ENCODE measurements around the gene MYH6.
"Not testable (repeated sequence)": the region's sequence is repeated elsewhere in the genome, so short reads cannot be mapped to it uniquely, and the experiment has no call there.

MYH6 gene

GRCh38 chr14:23436327-23437132 is 28.5 kb upstream of the MYH6 start:
- no peak for DNase-seq (ENCODE audit: low read depth, low spot score)
- no peak overlapping the region for H3K27ac ChIP-seq

GRCh38 chr14:23435543-23436326 is 27.7 kb upstream of the MYH6 start, which contains the start of gene MYH7:
Gene MYH7 (minus strand): TSS chr14:23435660. CDS start chr14:23433732, 1,928 bp downstream.
- DNase-seq (ENCODE audit: low read depth, low spot score): no peak
- H3K27ac ChIP-seq: no peak within 1 kb of the TSS

- no peak for DNase-seq (ENCODE audit: low read depth, low spot score)
- no peak overlapping the region for H3K27ac ChIP-seq
Measured at GRCh38 chr14:23434488-23435222, 26.6 kb upstream of the MYH6 start.

- H3K27ac ChIP-seq: no peak overlapping the region
Measured at GRCh38 chr14:23433457-23433856, 25.4 kb upstream of the MYH6 start.

GRCh38 chr14:23432946-23433345 is 24.9 kb upstream of the MYH6 start:
- DNase-seq (ENCODE audit: low read depth, low spot score): no peak
- H3K27ac ChIP-seq: no peak overlapping the region

More at GRCh38 chr14:23433457-23433856, 25.4 kb upstream of the MYH6 start:
- no peak for DNase-seq (ENCODE audit: low read depth, low spot score)

GRCh38 chr14:23432102-23432925 is 24.2 kb upstream of the MYH6 start:
- no peak for DNase-seq (ENCODE audit: low read depth, low spot score)

GRCh38 chr14:23431486-23431885 is 23.4 kb upstream of the MYH6 start:
- H3K27ac ChIP-seq: no peak overlapping the region

More at GRCh38 chr14:23432102-23432925, 24.2 kb upstream of the MYH6 start:
- H3K27ac ChIP-seq: no peak overlapping the region

GRCh38 chr14:23430723-23431085 is 22.6 kb upstream of the MYH6 start:
- no peak overlapping the region for H3K27ac ChIP-seq
- no peak for DNase-seq (ENCODE audit: low read depth, low spot score)

More at GRCh38 chr14:23431486-23431885, 23.4 kb upstream of the MYH6 start:
- no peak for DNase-seq (ENCODE audit: low read depth, low spot score)

- no peak overlapping the region for H3K27ac ChIP-seq
- DNase-seq (ENCODE audit: low read depth, low spot score): no peak
Measured at GRCh38 chr14:23430016-23430722, 22.1 kb upstream of the MYH6 start.

GRCh38 chr14:23428686-23429495 is 20.8 kb upstream of the MYH6 start:
- H3K27ac ChIP-seq: no peak overlapping the region
- no peak for DNase-seq (ENCODE audit: low read depth, low spot score)

GRCh38 chr14:23425798-23426197 is 17.7 kb upstream of the MYH6 start:
- not testable (repeated sequence) for DNase-seq (ENCODE audit: low read depth, low spot score); H3K27ac ChIP-seq

- no peak for DNase-seq (ENCODE audit: low read depth, low spot score)
- H3K27ac ChIP-seq: no peak overlapping the region
Measured at GRCh38 chr14:23425169-23425568, 17.1 kb upstream of the MYH6 start.

- H3K27ac ChIP-seq: no peak overlapping the region
- DNase-seq (ENCODE audit: low read depth, low spot score): no peak
Measured at GRCh38 chr14:23423657-23424056, 15.6 kb upstream of the MYH6 start.

GRCh38 chr14:23421594-23421993 is 13.5 kb upstream of the MYH6 start:
- H3K27ac ChIP-seq: no peak overlapping the region
- no peak for DNase-seq (ENCODE audit: low read depth, low spot score)

- not testable (repeated sequence) for DNase-seq (ENCODE audit: low read depth, low spot score); H3K27ac ChIP-seq
Measured at GRCh38 chr14:23419646-23420045, 11.6 kb upstream of the MYH6 start.

GRCh38 chr14:23418021-23418420 is 9.9 kb upstream of the MYH6 start:
- no peak for DNase-seq (ENCODE audit: low read depth, low spot score)

GRCh38 chr14:23417269-23417668 is 9.2 kb upstream of the MYH6 start:
- not testable (repeated sequence) for DNase-seq (ENCODE audit: low read depth, low spot score); H3K27ac ChIP-seq

More at GRCh38 chr14:23418021-23418420, 9.9 kb upstream of the MYH6 start:
- H3K27ac ChIP-seq: no peak overlapping the region

- no peak overlapping the region for H3K27ac ChIP-seq
Measured at GRCh38 chr14:23416801-23417200, 8.7 kb upstream of the MYH6 start.

More at GRCh38 chr14:23416801-23417200, 8.7 kb upstream of the MYH6 start:
- no peak for DNase-seq (ENCODE audit: low read depth, low spot score)

All from epithelial cell of prostate (primary cell).